NCI-H2227 treated with DMSO at 0.1 percent for 48 hours (cell line): ENCODE data around the gene P3H4.
A peak's percentile ranks its signal among the peaks of the same experiment; 100 is the strongest.

Experiments
- DNase-seq: peaks from one replicate; lab custom pipeline; 2025; lab: John Stamatoyannopoulos, UW

Gene P3H4

DNA sequence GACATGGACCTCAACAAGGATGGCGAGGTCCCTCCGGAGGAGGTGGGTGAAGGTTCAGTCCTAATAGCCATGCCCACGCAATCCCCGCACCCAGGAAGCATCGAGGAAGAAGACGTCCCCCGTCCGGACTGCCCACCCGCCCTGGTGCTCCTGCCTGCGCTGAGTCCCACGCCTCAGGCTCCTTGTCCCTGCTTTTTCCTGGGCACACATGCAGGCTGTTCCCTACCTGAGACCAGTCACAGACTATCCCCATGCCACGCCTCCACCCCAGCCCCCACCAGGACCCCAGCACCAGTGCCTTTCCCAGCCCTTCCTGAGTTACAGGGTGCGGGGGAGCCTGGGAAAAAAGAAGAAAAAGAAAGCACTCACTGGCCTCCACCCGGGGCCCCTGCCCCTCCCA, 10.0 kb upstream of the P3H4 start:
- DNase-seq: no peak

DNA sequence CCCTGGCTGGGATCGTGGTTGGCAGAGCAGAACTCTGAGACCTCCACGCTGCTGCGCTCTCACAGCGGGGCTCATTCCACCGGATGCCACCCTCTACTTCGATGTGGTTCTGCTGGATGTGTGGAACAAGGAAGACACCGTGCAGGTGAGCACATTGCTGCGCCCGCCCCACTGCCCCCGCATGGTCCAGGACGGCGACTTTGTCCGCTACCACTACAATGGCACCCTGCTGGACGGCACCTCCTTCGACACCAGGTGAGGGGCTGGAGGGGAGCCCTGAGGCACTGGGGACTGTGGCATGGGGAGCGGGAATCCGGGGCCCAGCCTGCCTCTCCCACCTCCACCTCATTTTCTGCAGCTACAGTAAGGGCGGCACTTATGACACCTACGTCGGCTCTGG, 6.3 kb upstream of the P3H4 start:
- DNase-seq: no peak

DNA sequence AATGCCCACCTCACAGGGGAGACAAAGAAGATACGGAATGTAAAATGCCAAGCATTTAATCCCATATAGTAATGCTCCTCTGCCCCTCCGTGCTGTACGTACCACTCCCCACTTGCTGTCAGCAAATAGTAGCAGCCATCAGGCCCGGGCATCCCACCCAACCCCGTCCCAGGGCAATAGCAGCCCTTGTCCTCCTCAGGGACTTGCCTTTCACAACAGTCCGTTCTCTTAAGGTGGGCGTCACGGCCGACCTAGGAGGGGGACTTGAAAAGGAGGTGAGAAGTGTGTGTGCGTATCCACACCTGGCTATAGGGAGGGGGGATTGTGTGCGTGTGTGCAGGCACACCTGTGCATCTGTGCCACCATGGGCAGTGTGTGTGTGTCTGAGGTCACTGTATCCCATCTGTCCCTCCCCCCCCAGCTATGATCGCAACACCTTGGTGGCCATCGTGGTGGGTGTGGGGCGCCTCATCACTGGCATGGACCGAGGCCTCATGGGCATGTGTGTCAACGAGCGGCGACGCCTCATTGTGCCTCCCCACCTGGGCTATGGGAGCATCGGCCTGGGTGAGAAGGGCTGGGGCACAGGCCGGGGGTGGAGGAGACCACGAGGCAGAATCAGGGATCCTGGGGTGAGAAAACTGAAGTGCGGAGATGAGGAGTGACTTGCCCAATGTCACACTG, 5.0 kb upstream of the P3H4 start:
- DNase-seq: no peak

DNA sequence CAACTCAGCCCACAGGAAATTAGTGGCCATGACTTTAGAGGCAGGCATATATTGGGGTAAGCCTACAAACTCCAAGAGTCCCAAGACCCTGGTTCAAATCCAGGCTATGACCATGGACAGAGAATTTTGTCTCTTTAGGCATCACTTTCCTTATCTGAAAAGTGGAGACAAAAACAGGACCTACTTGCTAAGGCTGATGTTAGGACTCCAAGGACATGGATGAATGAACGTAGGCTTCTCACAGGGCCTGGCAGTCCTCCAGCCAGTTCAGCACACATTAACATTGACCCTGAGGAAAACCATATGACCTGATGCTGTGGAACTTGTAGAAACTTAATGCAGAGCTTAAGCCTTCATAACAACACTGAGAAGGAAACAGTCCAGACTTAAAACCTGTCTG, 2.4 kb upstream of the P3H4 start:
- DNase-seq: no peak

DNA sequence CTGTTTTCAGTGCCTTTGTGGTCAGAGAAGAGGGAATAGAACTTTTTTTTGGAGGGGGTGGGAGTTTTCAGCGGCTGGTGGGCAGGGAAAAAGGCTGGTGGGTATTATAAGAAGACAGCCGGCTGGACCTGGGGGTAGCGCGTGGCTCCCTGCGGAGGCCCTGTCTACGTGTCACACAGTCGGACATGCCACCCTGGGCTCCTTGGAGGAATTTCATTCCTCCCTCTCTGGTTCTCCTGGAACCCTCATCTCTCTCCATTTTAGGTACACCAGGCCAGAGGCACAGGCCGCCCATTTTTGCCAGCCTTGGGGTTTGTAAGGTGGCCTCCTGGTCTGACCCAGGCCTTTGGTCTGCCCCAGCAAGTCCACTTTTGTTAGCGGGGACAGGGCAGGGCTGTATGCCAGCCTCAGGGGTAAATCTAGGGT, 2.0 kb upstream of the P3H4 start:
- DNase-seq: no peak

DNA sequence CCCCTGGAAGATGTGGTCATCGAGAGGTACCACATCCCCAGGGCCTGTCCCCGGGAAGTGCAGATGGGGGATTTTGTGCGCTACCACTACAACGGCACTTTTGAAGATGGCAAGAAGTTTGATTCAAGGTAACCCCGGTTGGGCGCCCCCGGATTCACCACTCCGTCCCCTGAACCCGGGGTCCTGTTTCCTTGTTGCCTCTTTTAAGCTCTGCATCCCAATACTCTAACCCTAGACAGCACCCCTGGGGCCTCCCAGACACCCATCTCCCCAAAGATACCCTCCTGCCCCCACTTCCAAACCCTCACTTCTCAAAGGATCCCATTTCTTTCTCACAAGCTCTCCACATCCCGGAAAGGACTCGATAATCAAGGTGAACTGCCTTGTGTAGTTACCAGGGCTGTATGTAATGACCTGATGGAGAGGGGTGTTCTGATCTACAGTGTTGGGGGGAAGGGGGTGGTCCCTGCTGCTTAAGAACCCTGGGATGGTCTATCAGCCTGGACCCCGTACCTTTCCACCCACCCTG, 1.5 kb upstream of the P3H4 start:
- DNase-seq: no peak

DNA sequence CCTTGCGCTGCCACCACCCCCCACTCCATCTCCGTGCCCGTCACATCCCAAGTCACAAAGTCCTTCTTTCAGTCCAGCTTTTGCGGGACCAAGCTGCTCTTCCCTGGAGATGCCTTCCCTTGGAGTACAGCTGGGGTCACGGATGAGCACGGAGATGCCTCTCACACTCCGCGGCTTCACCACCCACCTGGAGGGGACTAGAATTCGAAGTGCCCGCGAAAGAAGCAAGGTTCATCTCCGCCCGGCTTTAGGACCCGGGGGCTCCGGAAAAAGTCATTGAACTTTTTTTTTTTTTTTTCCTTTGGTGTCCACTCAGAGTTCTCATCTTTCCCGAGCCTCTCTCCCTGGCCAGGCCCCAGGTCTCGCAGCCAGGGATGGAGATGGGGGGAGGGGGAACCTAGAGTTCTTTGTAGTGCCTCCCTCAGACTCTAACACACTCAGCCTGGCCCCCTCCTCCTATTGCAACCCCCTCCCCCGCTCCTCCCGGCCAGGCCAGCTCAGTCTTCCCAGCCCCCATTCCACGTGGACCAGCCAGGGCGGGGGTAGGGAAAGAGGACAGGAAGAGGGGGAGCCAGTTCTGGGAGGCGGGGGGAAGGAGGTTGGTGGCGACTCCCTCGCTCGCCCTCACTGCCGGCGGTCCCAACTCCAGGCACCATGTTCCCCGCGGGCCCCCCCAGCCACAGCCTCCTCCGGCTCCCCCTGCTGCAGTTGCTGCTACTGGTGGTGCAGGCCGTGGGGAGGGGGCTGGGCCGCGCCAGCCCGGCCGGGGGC, 817 bp upstream of the P3H4 start, which contains the start of gene FKBP10:
FKBP10 (plus strand) TSS at position 624 of the 771 bp plus-strand sequence; CDS start at position 655, 31 bp downstream.
- DNase-seq: peak; percentile 82

DNA sequence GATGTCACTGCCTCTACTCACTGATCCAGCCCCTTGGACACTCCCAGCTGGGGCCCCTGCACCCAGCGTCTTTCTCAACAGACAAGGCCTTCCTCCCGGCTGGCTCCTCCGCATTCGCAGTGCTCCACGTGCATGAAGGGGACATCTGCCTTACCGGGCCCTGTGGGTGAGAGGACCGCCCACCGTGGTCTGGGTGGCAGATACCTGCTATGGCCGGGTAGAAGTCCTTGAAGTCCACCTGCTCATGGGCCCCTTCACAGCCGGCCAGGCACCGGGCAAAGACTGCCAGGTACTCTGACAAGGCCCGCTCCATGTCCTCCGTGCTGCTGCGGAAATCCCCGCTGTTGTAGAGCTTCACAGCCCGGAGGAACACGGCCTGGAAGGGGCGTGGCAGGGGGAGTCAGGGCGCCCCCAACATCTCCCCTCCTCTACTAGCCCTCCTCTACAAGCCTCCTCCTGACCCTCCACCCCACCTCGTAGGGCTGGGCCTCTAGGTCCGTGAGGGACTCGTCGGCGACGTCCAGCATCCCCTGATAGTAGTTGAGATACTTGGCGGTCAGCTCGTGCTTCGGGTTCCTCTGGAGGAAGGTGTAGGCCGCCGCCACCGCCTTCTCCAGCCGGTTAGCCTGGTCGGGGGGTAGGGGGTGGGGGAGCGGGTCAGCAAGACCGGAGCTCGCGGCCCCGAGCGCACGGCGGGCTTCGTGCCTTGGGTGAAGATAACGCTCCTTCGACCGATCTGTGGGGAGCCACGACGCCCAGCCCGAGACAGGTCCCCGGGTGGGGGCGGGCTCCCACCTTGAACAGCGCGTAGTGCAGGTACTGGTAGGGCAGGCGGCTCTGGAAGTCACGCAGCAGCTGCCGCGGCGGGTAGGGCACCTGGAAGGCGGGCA, 845 bp downstream of the P3H4 start:
- no peak for DNase-seq

DNA sequence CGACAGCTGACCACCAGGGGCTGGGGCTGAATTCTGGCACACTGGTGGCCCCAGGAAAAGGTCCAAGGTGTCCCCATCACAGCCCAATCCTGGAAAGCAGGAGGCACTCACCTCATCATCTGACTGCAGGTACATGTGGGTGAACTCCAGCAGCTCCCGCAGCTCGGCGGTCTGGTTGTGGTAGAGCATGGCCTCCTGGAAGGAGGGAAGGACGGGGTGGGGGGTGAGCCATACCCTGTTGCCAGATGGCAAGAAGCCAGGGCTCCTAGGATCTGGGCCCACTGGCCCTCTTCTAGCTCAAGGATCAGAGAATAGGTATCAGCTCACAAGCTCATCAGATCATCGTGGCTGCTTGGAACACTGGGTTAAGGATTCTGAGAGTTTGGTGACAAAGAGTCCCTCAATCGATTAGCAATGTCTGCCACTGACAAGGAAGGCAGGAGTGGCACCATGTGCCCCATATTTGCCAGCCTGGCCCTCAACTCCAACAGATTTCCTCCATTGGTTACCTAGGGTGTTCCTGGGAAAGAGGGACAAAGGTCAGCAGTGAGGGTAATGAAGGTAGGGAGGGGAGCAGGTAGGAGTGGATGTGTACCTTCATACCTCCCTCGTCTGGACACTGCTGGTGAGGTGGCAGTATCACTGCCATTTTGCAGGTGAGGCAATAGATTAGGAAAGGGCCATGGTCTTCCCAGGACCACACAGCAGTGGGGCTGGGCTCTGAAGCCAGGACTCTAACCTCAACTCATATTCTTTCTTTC, 4.9 kb downstream of the P3H4 start:
- DNase-seq: no peak

DNA sequence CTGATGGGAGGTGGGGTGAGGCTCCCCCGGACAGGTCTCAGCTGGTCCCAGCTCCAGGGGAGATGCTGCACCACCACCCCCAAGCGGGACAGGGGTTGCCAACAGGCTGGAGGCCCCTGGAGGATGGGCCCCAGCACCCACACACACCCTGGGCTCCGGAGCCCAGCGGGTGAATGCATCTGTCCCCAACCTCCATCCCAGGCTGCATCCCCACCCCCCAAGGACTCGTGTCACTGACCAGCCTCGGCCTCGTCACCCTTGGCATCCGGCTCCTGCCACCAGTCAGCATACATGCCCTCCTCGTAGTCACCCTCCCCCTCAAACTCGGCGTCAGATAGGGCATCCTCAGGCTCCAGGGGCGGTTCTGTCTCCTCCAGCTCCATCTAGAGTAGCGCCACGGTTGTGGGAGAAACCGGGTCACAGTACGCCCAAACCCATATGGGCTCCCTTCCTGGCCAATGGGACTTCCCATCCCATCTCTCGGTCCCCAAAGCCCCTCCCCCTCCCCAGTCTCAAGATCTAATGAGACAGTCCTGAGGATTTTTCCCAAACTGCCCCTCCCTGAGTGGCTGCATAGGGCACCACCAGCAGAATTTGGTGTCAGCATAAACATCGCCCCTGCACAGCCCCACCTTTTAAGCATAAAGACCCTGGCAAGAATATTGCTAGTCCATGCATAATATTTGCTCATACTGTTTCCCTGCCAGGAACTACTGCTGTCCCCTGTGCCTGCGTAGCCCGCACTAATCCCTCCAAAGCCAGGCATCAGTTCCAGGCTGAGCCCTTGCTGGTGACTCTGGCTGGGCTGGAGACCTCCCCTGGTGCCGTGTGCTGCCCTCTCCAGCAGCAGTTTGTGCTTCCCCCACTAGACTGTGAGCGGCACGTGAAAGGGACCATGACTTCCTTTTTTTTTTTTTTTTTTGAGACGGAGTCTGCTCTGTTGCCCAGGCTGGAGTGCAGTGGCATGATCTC, 8.4 kb downstream of the P3H4 start:
- no peak for DNase-seq

DNA sequence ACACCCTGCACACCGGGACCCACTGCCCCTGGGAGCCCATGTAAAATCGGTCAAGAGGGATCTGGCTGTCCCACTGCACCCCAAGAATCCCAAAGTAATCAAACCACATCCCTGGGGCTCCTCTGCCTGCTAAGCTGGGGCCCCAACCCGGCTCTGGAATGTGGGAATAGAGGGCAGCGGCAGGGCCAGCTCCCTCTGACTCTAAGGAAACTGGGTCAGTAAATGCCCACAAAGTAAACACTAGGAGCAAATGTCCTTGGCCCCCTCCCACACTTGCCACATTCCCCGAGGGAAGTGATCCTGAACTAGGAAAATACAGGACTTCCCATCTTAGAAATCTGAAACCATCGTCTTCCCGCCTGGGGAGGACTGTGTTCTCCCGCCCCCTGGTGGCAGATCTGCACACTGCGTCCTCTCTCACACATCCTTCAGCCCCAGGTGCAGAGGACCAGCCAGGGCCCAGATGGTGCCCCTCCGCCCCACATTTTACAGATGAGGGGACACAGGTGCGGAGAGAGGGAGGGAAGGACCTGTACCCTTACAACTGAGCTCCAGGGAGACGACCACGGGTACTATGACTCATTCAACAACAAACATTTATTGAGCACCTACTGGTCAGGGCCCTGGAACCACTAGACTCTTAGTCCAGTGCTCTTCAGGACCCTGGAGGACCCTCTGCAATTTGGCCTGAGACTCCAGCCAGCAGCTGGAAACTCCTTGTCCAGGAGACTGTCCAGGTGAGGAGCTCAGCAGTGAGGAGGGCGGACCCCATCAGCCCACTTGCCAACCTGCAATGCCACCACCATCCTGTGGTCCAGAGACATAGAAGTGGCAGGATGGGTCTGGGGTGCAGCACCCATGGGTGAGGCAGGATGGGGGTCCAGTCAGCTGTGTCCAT, 10.1 kb downstream of the P3H4 start:
- DNase-seq: peak; percentile 74

DNA sequence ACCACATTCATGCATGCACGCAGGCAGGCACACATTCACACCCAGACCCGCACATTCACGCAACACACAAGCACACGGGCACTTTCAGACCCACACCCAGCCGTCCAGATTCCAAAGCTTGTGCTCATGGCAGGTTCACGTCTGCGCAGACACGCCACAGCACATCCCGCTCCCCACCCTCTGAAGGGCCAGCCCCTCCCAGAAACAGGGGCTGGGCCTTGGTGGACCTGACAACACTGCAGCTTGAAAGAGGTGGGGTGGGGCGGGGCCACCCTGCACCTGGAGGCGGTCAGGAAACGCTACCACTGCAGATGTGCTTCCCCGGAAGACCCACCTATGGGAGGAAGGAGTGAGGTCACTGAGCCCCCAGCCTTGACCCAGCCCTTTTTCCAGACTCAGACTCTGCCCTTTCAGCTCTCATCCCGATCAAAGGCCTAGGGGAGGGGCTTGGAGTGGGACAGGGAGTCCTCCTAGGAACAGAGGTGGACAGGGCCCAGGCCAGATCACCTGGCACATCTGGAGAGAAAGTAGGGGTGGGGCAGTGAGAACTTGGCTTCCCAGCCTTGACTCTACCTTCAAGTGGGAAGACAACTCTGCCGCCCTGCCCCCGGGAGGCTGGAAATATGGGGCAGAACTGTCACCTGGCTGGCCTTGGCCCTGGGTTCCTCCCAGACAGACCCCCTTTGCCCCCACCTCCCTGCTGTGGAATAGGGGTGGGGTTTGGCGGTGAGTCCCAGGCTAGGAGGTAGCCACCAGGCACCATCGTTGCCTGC, 11.0 kb downstream of the P3H4 start:
- DNase-seq: no peak

DNA sequence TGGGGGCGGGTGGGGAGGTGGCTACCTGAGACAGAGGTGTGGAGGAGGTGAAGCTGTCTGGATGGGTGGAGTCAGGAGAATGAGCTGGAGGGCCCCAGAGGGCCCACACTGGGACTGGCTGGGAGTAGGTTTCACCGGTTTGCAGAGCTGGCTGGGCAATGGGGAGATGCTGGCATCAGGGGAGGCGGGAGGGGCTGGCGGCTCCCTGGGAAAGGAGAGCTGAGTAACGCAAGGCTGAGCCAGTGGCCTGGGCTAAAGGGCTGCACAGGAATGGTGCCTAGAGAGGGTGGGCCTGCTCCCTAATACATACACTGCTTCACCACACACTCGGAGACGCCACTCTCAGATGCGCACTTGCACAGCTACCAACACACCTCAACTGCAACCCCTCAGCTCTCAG, 12.4 kb downstream of the P3H4 start:
- DNase-seq: no peak

DNA sequence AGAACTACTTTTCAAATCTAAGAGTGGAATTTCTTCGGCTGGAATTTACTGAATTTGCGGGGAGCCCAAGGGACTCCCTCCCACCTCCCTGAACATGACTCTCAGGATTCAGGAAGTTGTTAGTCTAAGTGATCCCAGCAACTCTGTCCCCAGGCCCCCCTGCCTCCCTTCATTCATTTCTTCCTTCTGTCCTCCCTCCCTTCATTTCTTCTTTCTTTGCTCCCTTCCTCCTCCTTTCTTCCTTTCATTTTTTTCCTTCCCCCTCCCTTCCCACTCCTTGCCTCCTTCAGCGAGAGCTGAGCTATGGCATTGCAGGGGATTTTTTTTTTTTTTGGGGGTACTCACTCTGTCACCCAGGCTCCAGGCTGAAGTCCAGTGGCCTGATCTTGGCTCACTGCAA, 14.4 kb downstream of the P3H4 start:
- DNase-seq: no peak

DNA sequence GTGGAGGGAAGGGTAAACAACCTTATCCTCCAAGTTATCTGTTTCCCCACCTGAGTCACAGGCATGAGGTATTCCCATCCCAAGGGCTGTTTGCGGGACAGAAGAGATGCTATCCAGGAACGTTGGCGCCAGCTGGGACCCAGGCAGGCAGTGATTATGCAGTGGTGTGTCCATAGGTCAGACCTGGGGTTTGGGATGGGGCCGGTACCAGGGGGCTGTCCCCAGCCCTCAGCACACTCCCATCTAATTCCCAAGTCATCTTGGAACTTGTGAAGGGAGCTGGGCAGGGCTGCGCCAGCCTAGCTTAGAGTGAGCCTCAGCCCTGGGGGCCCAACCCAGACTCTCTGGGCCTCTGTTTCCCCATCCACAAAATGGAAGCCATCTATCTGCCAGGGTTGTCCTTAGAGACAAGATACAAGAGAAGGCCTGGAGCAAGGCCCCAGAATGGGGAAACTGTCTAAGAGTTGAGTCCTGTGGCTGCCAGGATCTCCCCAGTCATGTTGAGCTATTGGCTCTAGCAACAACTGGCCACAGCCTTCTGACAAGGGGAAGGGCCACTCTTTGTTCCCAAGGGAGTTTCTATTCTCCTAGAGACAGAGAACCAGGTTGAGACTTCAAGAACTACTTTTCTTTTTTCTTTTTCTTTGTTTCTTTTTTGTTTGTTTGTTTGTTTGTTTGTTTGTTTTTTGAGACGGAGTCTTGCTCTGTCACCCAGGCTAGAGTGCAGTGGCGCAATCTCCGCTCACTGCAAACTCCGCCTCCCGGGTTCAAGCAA, 15.4 kb downstream of the P3H4 start:
- DNase-seq: no peak

DNA sequence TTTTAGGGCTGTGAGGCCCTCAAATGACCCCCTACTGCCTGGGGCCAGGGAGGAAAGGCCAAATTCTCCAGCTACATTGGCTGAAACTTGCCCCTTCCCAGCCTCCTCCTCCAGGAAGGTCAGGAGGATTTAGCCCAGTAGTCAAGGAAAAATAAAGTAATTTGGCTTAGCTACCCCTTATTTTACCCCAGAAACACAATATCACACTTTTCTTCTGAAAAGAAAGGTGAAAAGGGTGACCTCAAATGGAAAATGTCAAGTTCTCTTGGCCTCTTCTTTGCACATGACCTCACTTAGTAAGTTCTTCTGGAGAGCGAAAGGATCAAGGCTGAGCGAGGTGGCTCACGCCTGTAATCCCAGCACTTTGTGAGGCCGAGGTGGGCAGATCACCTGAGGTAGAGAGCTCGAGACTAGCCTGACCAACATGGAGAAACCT, 17.2 kb downstream of the P3H4 start:
- no peak for DNase-seq

DNA sequence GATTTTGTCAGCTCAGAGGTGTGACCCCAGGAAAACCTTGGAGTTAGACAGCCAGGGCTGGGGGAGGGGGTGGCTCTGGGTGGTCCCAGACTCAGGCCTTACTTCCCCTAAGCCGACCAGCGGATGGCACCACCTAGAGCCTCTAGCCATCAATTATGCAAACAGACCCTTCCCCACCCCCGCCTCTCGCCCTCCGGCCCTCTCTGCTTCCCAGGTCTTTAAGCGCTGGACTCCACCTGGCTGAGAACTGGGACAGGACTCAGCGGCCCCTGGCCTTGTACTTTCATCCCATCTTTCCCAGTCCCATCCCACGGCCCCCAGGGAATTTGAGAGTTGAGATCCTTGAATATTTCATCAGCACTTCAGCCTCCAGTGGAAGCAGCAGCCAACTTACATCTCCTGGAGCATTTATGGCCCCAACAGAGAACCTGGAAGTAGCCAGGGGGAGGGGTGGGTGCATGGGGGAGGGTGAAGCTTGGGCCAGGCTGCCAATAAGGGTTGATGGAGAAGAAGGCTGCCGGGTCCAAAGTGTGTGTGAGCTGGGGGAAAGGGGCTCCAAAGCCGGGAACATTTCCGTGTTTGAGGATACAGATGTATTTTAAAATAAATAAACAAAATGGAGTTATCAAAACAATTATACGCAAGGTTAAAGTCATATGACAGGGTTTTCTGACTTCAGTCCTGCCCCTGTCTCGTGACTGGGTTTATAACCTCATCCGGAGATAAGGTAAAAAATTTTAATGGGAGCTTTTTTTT, 17.8 kb downstream of the P3H4 start:
- no peak for DNase-seq
